Type B pancreatic cell (in vitro differentiated cells): Measurements from ENCODE around the gene PLPPR3. TPM values are rescaled to one million over a fixed set of nuclear protein-coding genes. Genes with fewer than 3 reads are reported as not detected.

Source experiments
- DNase-seq: peaks from one replicate; pipeline ENCODE4 v3.0.0; 2021; ENCODE audit warnings: mixed read lengths; ENCODE audit not compliant: unreplicated experiment; ENCODE audit errors: extremely low spot score
- H3K27ac Mint-ChIP-seq: 2 replicates; pipeline ENCODE4 v1.8.0; 2021; ENCODE audit warnings: mild to moderate bottlenecking, mixed read lengths
- H3K27me3 Mint-ChIP-seq: 2 replicates; pipeline ENCODE4 v1.8.0; 2021; ENCODE audit warnings: mixed read lengths
- H3K36me3 Mint-ChIP-seq: 2 replicates; pipeline ENCODE4 v1.8.0; 2021; ENCODE audit warnings: mixed read lengths
- H3K4me1 Mint-ChIP-seq: one replicate; pipeline ENCODE4 v1.8.0; 2021; ENCODE audit warnings: mixed read lengths; ENCODE audit not compliant: unreplicated experiment
- H3K4me3 Mint-ChIP-seq: 2 replicates; pipeline ENCODE4 v1.8.0; 2021; ENCODE audit warnings: mild to moderate bottlenecking, mixed read lengths
- H3K9me3 Mint-ChIP-seq: 2 replicates; pipeline ENCODE4 v1.8.0; 2021; ENCODE audit warnings: mixed read lengths
- CTCF ChIP-seq: fragments of 200-600 bp; sonication (generic); conservative IDR thresholded peaks from 2 replicates; pipeline ENCODE4 v1.5.0; 2021; ENCODE audit warnings: antibody characterized with exemption, mild to moderate bottlenecking
- total RNA-seq: library from RNA; stranded (reverse); gene quantifications from 2 replicates; pipeline ENCODE4 v1.2.1, GENCODE V29; 2021; ENCODE audit warnings: low replicate concordance

The PLPPR3 gene
- total RNA-seq, 1 donor from 2014 or later = 29.2 TPM

- no peak for DNase-seq
- H3K27ac Mint-ChIP-seq = no peak overlapping the region
- H3K27me3 Mint-ChIP-seq = peaks cover 11% of the 10 kb centered on the region
- H3K4me1 Mint-ChIP-seq = peaks cover 5% of the 10 kb centered on the region
- H3K36me3 Mint-ChIP-seq = peaks cover 4% of the 10 kb centered on the region
- peak overlapping the region; percentile 51 for H3K4me3 Mint-ChIP-seq
- TF ChIP-seq CTCF = no peak
- H3K9me3 Mint-ChIP-seq = no peaks in the 10 kb centered on the region
These were observed 41.0 kb upstream of the PLPPR3 start for GRCh38 chr19:862581-863314.

GRCh38 chr19:861756-862580, 40.2 kb upstream of the PLPPR3 start:
- no peaks in the 10 kb centered on the region for H3K36me3 Mint-ChIP-seq
- TF ChIP-seq CTCF = peak; percentile 32
- H3K27ac Mint-ChIP-seq = no peak overlapping the region
- no peaks in the 10 kb centered on the region for H3K4me1 Mint-ChIP-seq
- no peak overlapping the region for H3K4me3 Mint-ChIP-seq
- peaks cover 14% of the 10 kb centered on the region for H3K27me3 Mint-ChIP-seq
- DNase-seq = no peak
- no peaks in the 10 kb centered on the region for H3K9me3 Mint-ChIP-seq

GRCh38 chr19:861141-861755, 39.5 kb upstream of the PLPPR3 start:
- Mint-ChIP-seq H3K27ac (no peak overlapping the region), H3K4me3 (no peak overlapping the region), H3K9me3 (no peaks in the 10 kb centered on the region), H3K36me3 (no peaks in the 10 kb centered on the region), H3K4me1 (no peaks in the 10 kb centered on the region), H3K27me3 (peaks cover 14% of the 10 kb centered on the region)
- DNase-seq = no peak
- no peak for TF ChIP-seq CTCF

GRCh38 chr19:858868-859843, 37.4 kb upstream of the PLPPR3 start, which contains the start of gene CFD:
Gene CFD (plus strand): TSS chr19:859664. CDS start chr19:859690, 26 bp downstream.
- Mint-ChIP-seq H3K9me3 (no peaks in the 10 kb centered on the region), H3K27ac (no peak within 1 kb of the TSS), H3K4me3 (peak within 1 kb of the TSS; percentile 63), H3K27me3 (peaks cover 14% of the 10 kb centered on the region), H3K4me1 (no peaks in the 10 kb centered on the region), H3K36me3 (no peaks in the 10 kb centered on the region)
- no peak for DNase-seq
- no peak for TF ChIP-seq CTCF

GRCh38 chr19:858284-858683, 36.5 kb upstream of the PLPPR3 start:
- H3K27ac Mint-ChIP-seq = no peak overlapping the region
- no peaks in the 10 kb centered on the region for H3K9me3 Mint-ChIP-seq
- no peak for TF ChIP-seq CTCF
- DNase-seq = no peak
- no peaks in the 10 kb centered on the region for H3K4me1 Mint-ChIP-seq
- H3K36me3 Mint-ChIP-seq = no peaks in the 10 kb centered on the region
- peaks cover 14% of the 10 kb centered on the region for H3K27me3 Mint-ChIP-seq
- no peak overlapping the region for H3K4me3 Mint-ChIP-seq
